H1 (cell line): ENCODE data around the gene POLR2H. TPM values are rescaled to one million over a fixed set of nuclear protein-coding genes. Genes with fewer than 3 reads are reported as not detected.

Source experiments
- ATF2 ChIP-seq: IDR thresholded peaks from 2 replicates; pipeline ENCODE4 v1.6.1; 2012; ENCODE audit warnings: low read length, inconsistent platforms
- POLR2A ChIP-seq, 2 experiments: IDR thresholded peaks; 1 replicate in 1 of 2; 2 replicates in 1 of 2; pipeline ENCODE4 v1.6.1; 2011; ENCODE audit warnings: low read depth in 2 of 2, low read length in 2 of 2, mild to moderate bottlenecking in 2 of 2; ENCODE audit errors: control extremely low read depth in 1 of 2
- POLR2AphosphoS5 ChIP-seq: IDR thresholded peaks from 2 replicates; pipeline ENCODE4 v1.6.1; 2011; ENCODE audit warnings: low read depth, low read length
- RBBP5 ChIP-seq: IDR thresholded peaks from 2 replicates; pipeline ENCODE4 v1.7.1; 2012; ENCODE audit warnings: low read depth, mild to moderate bottlenecking, inconsistent platforms, low read length, moderate library complexity, borderline replicate concordance
- polyA plus RNA-seq, 7 experiments: library from polyadenylated mRNA; depleted of rRNA in 3 of 7; stranded (reverse) in 5 of 7; unstranded in 2 of 7; fragments of >200 nt in 5 of 7; fragments of 200-250 nt in 2 of 7; gene quantifications; 1 replicate in 5 of 7; 2 replicates in 1 of 7; 4 replicates in 1 of 7; pipeline versions ENCODE4 v1.2.1 to v1.2.3, GENCODE V29; 2011 to 2013; ENCODE audit warnings: missing spikeins in 2 of 7, mixed read lengths in 2 of 7
- total RNA-seq: library from RNA; stranded (reverse); fragmentation: NEBNext Ultra II Directional; extraction: Animal tissue kit (Norgen Biotek cat#: 25700); gene quantifications from 2 replicates; pipeline ENCODE4 v1.2.1, GENCODE V29; 2021

POLR2H gene
- total and polyA plus RNA-seq, 2 of the 8 experiments (the other 6 are each of a cell fraction or from before 2014, with no cell fraction given), result 113 to 335 TPM

GRCh38 chr3:184314700-184315542 lies 46.6 kb upstream of the POLR2H start (continued):
- TF ChIP-seq ATF2 (0 out of 2 replicates have a peak, but pooled peaks have one; percentile 13), POLR2AphosphoS5 (peak; percentile 41; the same call in 1 of the 2 replicates), RBBP5 (0 out of 2 replicates have a peak, but pooled peaks have one; percentile 47), POLR2A (IDR thresholded peaks at IDR 0.05; ENCODE audit: control extremely low read depth in 1 of 2, low read depth in 2 of 2, low read length in 2 of 2) (peak in 1 of 2 experiments; percentile 71; a peak in 2 of 3 replicates)
